ENCODE results near the gene NR2F1-AS1.

NR2F1-AS1 gene

GRCh38 chr5:93598091-93599000 is 17.3 kb upstream of the NR2F1-AS1 start:
- POLR2A ChIA-PET, result interaction anchor here (0.6 to 8.9 kb wide), 15 partner anchors 9 to 1089 kb away, joined by 3 to 151 read pairs (median 4); partner anchors contain the start of gene NR2F1
- CTCF ChIA-PET, result interaction anchor here (0.6 to 2.3 kb wide), 11 partner anchors 9 to 303 kb away, joined by 3 to 10 read pairs (median 3); partner anchors contain the start of gene NR2F1

GRCh38 chr5:93596676-93597490 is 15.9 kb upstream of the NR2F1-AS1 start:
- CTCF ChIA-PET, result interaction anchor here (0.7 to 2.3 kb wide), 5 partner anchors 10 to 204 kb away, joined by 3 to 10 read pairs (median 6); no protein-coding TSS in a partner anchor
- POLR2A ChIA-PET, result interaction anchor here (1.1 to 8.9 kb wide), 4 partner anchors 10 to 81 kb away, joined by 3 to 151 read pairs (median 26); partner anchors contain the start of gene NR2F1
- DNase-seq (ENCODE audit: extremely low spot score), result peak; percentile 65
- TF ChIP-seq L3MBTL2 (conservative IDR thresholded peaks at IDR 0.05) (peak; percentile 23; the same call in 1 of the 2 replicates), ARNT (IDR thresholded peaks at IDR 0.05) (no peak), SP1 (IDR thresholded peaks at IDR 0.05) (no peak)

More at GRCh38 chr5:93598091-93599000, 17.3 kb upstream of the NR2F1-AS1 start:
- TF ChIP-seq BHLHE40 (IDR thresholded peaks at IDR 0.05; ENCODE audit: borderline replicate concordance), result peak; percentile 55; the same call in 1 of the 2 replicates
- peak; percentile 43; the same call in 1 of the 2 replicates for TF ChIP-seq L3MBTL2 (conservative IDR thresholded peaks at IDR 0.05)
- TF ChIP-seq ELF4 (IDR thresholded peaks at IDR 0.05), result no peak
- TF ChIP-seq CTBP1 (IDR thresholded peaks at IDR 0.05; ENCODE audit: borderline replicate concordance), result peak; percentile 94
- peak; percentile 91 for TF ChIP-seq PKNOX1 (IDR thresholded peaks at IDR 0.05)
- no peak for TF ChIP-seq FOXM1 (IDR thresholded peaks at IDR 0.05; ENCODE audit: borderline replicate concordance)
- peak; percentile 40 for DNase-seq (ENCODE audit: extremely low spot score)

GRCh38 chr5:93596310-93596675 is 15.3 kb upstream of the NR2F1-AS1 start:
- ChIA-PET CTCF (interaction anchor here (2.3 kb wide), 1 partner anchor 204 kb away, joined by 10 read pairs; no protein-coding TSS in a partner anchor), POLR2A (interaction anchor here (2.2 to 8.9 kb wide), 3 partner anchors 10 to 25 kb away, joined by 16 to 151 read pairs (median 35); partner anchors contain the start of gene NR2F1)
- no peak for TF ChIP-seq BHLHE40 (IDR thresholded peaks at IDR 0.05; ENCODE audit: borderline replicate concordance)
- TF ChIP-seq SUZ12 (IDR thresholded peaks at IDR 0.05), result no peak
- no peak for TF ChIP-seq ARNT (IDR thresholded peaks at IDR 0.05)
- TF ChIP-seq FOXK2 (IDR thresholded peaks at IDR 0.05), result no peak
- no peak for TF ChIP-seq L3MBTL2 (conservative IDR thresholded peaks at IDR 0.05)
- no peak for TF ChIP-seq ZNF384 (IDR thresholded peaks at IDR 0.05)
- no peak for TF ChIP-seq LEF1 (IDR thresholded peaks at IDR 0.05; ENCODE audit: borderline replicate concordance)
- TF ChIP-seq NFRKB (IDR thresholded peaks at IDR 0.05), result no peak
- no peak for TF ChIP-seq PKNOX1 (IDR thresholded peaks at IDR 0.05)
- TF ChIP-seq FOXA1 (IDR thresholded peaks at IDR 0.05), result no peak
- TF ChIP-seq HDGF (IDR thresholded peaks at IDR 0.05; ENCODE audit: borderline replicate concordance), result no peak
- TF ChIP-seq TARDBP (IDR thresholded peaks at IDR 0.05), result no peak
- TF ChIP-seq FOXM1 (IDR thresholded peaks at IDR 0.05; ENCODE audit: borderline replicate concordance), result no peak
- no peak for TF ChIP-seq SP1 (IDR thresholded peaks at IDR 0.05)
- no peak for TF ChIP-seq ELF4 (IDR thresholded peaks at IDR 0.05)
- TF ChIP-seq CTBP1 (IDR thresholded peaks at IDR 0.05; ENCODE audit: borderline replicate concordance), result no peak
- no peak for DNase-seq (ENCODE audit: extremely low spot score)

- ChIA-PET POLR2A (interaction anchor here (1.1 to 8.9 kb wide), 2 partner anchors 9 to 321 kb away, joined by 3 to 151 read pairs; partner anchors contain the start of gene NR2F1), CTCF (interaction anchor here (0.7 kb wide), 1 partner anchor 49 kb away, joined by 3 read pairs; no protein-coding TSS in a partner anchor)
These were observed 14.6 kb upstream of the NR2F1-AS1 start for GRCh38 chr5:93595420-93596147.

More at GRCh38 chr5:93595420-93596147, 14.6 kb upstream of the NR2F1-AS1 start:
- DNase-seq (ENCODE audit: extremely low spot score), result no peak
- TF ChIP-seq BHLHE40 (IDR thresholded peaks at IDR 0.05; ENCODE audit: borderline replicate concordance), result no peak
- no peak for TF ChIP-seq LEF1 (IDR thresholded peaks at IDR 0.05; ENCODE audit: borderline replicate concordance)
- TF ChIP-seq PKNOX1 (IDR thresholded peaks at IDR 0.05), result no peak
- TF ChIP-seq FOXK2 (IDR thresholded peaks at IDR 0.05), result no peak
- no peak for TF ChIP-seq FOXM1 (IDR thresholded peaks at IDR 0.05; ENCODE audit: borderline replicate concordance)
- no peak for TF ChIP-seq ELF4 (IDR thresholded peaks at IDR 0.05)
- no peak for TF ChIP-seq CTBP1 (IDR thresholded peaks at IDR 0.05; ENCODE audit: borderline replicate concordance)
- no peak for TF ChIP-seq SUZ12 (IDR thresholded peaks at IDR 0.05)
- TF ChIP-seq NFRKB (IDR thresholded peaks at IDR 0.05), result no peak
- TF ChIP-seq ZNF384 (IDR thresholded peaks at IDR 0.05), result no peak
- no peak for TF ChIP-seq HDGF (IDR thresholded peaks at IDR 0.05; ENCODE audit: borderline replicate concordance)
